NCI-H748 (cell line): ENCODE data around the gene NCAPG2.

Experiments used
- DNase-seq: peaks from one replicate; lab custom pipeline; 2025; ENCODE audit not compliant: unreplicated experiment; lab: John Stamatoyannopoulos, UW

Gene NCAPG2

GRCh38 chr7:158606129-158606528, 98.5 kb downstream of the NCAPG2 start:
- no peak for DNase-seq

GRCh38 chr7:158603773-158604755, 100.5 kb downstream of the NCAPG2 start:
- DNase-seq: no peak

- no peak for DNase-seq
These were observed 101.5 kb downstream of the NCAPG2 start for GRCh38 chr7:158602905-158603772.

- no peak for DNase-seq
These were observed 102.6 kb downstream of the NCAPG2 start for GRCh38 chr7:158602041-158602440.

- no peak for DNase-seq
These were observed 103.5 kb downstream of the NCAPG2 start for GRCh38 chr7:158601090-158601489.

- no peak for DNase-seq
These were observed 107.9 kb downstream of the NCAPG2 start for GRCh38 chr7:158596745-158597144.

- DNase-seq: no peak
These were observed 108.3 kb downstream of the NCAPG2 start for GRCh38 chr7:158596309-158596708.

- DNase-seq: no peak
These were observed 109.5 kb downstream of the NCAPG2 start for GRCh38 chr7:158595068-158595467.

- no peak for DNase-seq
These were observed 112.1 kb downstream of the NCAPG2 start for GRCh38 chr7:158592541-158592940.

- DNase-seq: no peak
These were observed 112.7 kb downstream of the NCAPG2 start for GRCh38 chr7:158591944-158592343.

GRCh38 chr7:158590181-158590530, 114.4 kb downstream of the NCAPG2 start:
- no peak for DNase-seq

GRCh38 chr7:158589653-158590052, 115.0 kb downstream of the NCAPG2 start:
- DNase-seq: no peak

- DNase-seq: no peak
These were observed 115.6 kb downstream of the NCAPG2 start for GRCh38 chr7:158588878-158589442.

- peak; percentile 19 for DNase-seq
These were observed 116.3 kb downstream of the NCAPG2 start for GRCh38 chr7:158588085-158588877.

- DNase-seq: peak; percentile 84
These were observed 117.2 kb downstream of the NCAPG2 start, which contains the start of gene PTPRN2 for GRCh38 chr7:158587162-158588084. Gene PTPRN2 (minus strand): TSS chr7:158587823.

GRCh38 chr7:158586499-158587161, 118.0 kb downstream of the NCAPG2 start:
- DNase-seq: peak; percentile 45

- DNase-seq: peak; percentile 72
These were observed 118.7 kb downstream of the NCAPG2 start for GRCh38 chr7:158585721-158586498.

GRCh38 chr7:158584407-158584806, 120.2 kb downstream of the NCAPG2 start:
- DNase-seq: no peak
